Activated CD4-positive, alpha-beta memory T cell treated with anti-CD3 and anti-CD28 coated beads for 36 hours (primary cell): ENCODE data around the gene ZNF358. TPM values are rescaled to one million over a fixed set of nuclear protein-coding genes. Genes with fewer than 3 reads are reported as not detected.
A peak's percentile ranks its signal among the peaks of the same experiment; 100 is the strongest.

Experiments
- CTCF ChIA-PET: fragments of 350-600 bp; sonication (Branson Sonifier 250); formaldehyde crosslinking; loops from one replicate; lab custom pipeline; 2021; ENCODE audit warnings: antibody characterized with exemption, inconsistent platforms; lab: Charles Lee
- POLR2A ChIA-PET: fragments of 350-600 bp; sonication (Branson Sonifier 250); formaldehyde crosslinking; loops from one replicate; lab custom pipeline; 2021; ENCODE audit warnings: antibody characterized with exemption; lab: Charles Lee
- DNase-seq: peaks from one replicate; pipeline ENCODE4 v3.0.0-alpha.2; 2020
- H3K27ac Mint-ChIP-seq: one replicate; pipeline ENCODE4 v1.8.0; 2021; ENCODE audit warnings: mixed read lengths
- H3K27me3 Mint-ChIP-seq: one replicate; pipeline ENCODE4 v1.8.0; 2021; ENCODE audit warnings: mixed read lengths
- H3K36me3 Mint-ChIP-seq: one replicate; pipeline ENCODE4 v1.8.0; 2021; ENCODE audit warnings: mixed read lengths
- H3K4me1 Mint-ChIP-seq: one replicate; pipeline ENCODE4 v1.8.0; 2021; ENCODE audit warnings: low read depth, mixed read lengths
- H3K4me3 Mint-ChIP-seq: one replicate; pipeline ENCODE4 v1.8.0; 2021; ENCODE audit warnings: mild to moderate bottlenecking, mixed read lengths
- H3K9me3 Mint-ChIP-seq: one replicate; pipeline ENCODE4 v1.8.0; 2021; ENCODE audit warnings: mixed read lengths
- intact Hi-C: fragments of 100-400 bp; cut with micrococcal nuclease; formaldehyde crosslinking; loops from one replicate; pipeline ENCODE4 v1.15.1; 2023
- total RNA-seq, 2 experiments: library from RNA; stranded (reverse); gene quantifications; one replicate each; pipeline ENCODE4 v1.2.3, GENCODE V29; 2021

Gene ZNF358
- total RNA-seq, 2 experiments from 2014 or later = 4.6 to 6.0 TPM

DNA sequence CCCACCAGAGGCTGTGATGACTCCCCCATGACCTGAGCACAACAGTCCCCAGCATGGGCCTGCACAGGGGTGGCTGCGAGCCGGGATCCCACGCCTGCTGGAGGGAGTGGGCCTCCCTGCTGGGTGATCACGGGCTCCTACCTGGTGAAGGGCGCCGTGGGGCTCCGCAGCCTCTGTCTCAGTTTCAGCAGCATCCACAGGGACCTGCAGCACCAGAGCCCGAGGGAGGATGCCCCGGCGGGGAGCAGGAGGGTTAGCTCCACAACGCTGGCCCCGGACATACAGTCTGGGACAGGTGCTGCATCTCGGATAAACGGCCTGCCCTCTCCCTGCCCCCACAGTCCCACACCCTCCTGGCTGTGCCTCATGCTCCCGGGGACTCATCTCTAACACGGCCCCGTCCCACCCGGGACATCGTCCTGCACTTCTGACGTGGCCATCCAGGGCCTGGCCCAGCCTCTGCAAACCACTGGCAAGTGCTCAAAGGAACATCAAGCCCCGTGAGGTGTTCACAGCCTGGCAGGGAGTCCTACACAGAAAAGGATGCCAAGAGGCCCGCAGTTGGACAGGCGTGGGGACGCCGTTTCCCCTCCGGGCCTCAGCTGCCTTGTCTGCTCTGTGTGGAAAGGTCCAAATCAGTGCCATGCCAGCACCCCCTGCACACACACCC lies 37.6 kb upstream of the ZNF358 start:
- H3K36me3 Mint-ChIP-seq = no peaks in the 10 kb centered on the region
- no peaks in the 10 kb centered on the region for H3K27me3 Mint-ChIP-seq
- no peak overlapping the region for H3K4me3 Mint-ChIP-seq
- no peak overlapping the region for H3K27ac Mint-ChIP-seq
- intact Hi-C loops = no loop called here
- no peak for DNase-seq
- no peaks in the 10 kb centered on the region for H3K9me3 Mint-ChIP-seq
- ChIA-PET CTCF (no interaction called here), POLR2A (no interaction called here)
- H3K4me1 Mint-ChIP-seq = peaks cover 3% of the 10 kb centered on the region

DNA sequence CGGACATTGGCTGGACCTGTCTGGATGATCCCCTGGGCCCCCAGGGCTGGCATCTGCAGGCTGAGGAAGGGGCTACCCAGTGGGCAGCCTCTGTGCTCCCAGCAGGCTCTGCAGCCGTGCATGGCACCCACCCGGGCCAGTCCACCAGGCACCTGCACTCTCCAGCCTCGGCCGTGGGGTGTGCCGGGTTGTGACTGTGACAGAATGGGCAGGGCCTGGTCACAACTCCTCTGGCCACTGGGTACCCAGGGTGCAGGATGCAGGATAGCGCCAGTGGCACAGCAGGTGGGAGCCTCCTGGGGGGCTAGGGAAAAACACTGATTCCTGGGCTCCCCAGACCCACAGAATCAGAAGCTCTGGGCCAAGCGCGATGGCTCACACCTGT lies 37.1 kb upstream of the ZNF358 start:
- DNase-seq = no peak
- H3K27me3 Mint-ChIP-seq = no peaks in the 10 kb centered on the region
- ChIA-PET CTCF (no interaction called here), POLR2A (no interaction called here)
- no peak overlapping the region for H3K4me3 Mint-ChIP-seq
- no peaks in the 10 kb centered on the region for H3K36me3 Mint-ChIP-seq
- peaks cover 4% of the 10 kb centered on the region for H3K4me1 Mint-ChIP-seq
- no peaks in the 10 kb centered on the region for H3K9me3 Mint-ChIP-seq
- no peak overlapping the region for H3K27ac Mint-ChIP-seq
- intact Hi-C loops = no loop called here

DNA sequence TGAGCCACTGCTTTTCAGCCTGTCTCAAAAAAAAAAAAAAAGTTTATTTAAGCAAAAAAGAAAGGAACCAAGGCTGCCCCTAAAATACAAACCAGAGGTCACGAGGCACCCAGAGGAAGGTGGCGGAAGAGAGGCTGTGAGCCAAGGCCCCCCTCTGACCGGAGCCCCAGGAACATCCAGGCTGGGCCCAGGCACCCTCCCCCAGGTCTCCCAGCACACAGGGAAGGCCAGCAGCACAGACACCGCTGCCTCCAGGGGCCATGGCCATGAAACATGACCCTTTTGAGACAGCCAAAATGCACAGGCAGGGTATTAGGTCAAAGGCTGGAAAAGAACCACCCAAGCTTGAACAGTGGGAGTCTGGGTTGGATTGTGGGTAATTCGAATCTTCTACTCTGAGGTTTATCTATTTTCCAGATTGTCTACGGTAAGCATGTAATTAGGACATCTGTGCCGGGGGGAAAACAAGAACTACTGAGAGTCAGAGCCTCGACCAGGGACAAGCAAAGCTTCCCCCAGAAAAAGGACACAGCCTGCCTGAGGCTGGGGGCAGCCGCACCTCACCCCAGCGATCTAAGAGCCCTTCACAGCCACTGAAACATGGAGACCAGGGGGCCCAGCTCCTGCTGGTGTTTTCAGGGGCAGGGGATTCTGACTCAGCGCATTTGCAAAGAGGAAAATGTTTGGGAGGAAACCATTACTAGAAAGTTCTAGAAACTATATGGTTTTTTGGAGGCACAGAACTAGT lies 35.5 kb upstream of the ZNF358 start:
- intact Hi-C loops = no loop called here
- no peaks in the 10 kb centered on the region for H3K27me3 Mint-ChIP-seq
- H3K27ac Mint-ChIP-seq = no peak overlapping the region
- H3K4me1 Mint-ChIP-seq = peaks cover 4% of the 10 kb centered on the region
- ChIA-PET POLR2A (interaction anchor here (0.8 kb wide), 1 partner anchor 8 kb away, joined by 3 read pairs; no protein-coding TSS in a partner anchor), CTCF (interaction anchor here (1.4 kb wide), 1 partner anchor 88 kb away, joined by 3 read pairs; no protein-coding TSS in a partner anchor)
- H3K9me3 Mint-ChIP-seq = no peaks in the 10 kb centered on the region
- H3K4me3 Mint-ChIP-seq = no peak overlapping the region
- H3K36me3 Mint-ChIP-seq = no peaks in the 10 kb centered on the region
- DNase-seq = no peak

DNA sequence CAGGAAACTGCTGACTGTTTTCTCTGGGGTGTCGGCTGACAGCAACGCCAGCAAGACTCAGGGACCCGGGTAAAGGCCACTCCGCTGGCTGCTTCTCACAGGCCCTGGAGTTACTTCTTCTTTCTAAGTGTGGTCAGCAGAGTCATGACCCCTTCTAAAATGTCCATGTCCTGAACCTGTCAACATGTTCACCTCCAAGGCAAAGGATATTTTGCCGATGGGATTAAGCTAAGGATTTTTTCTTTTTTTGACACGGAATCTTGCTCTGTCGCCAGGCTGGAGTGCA lies 35.0 kb upstream of the ZNF358 start:
- no peaks in the 10 kb centered on the region for H3K9me3 Mint-ChIP-seq
- H3K36me3 Mint-ChIP-seq = no peaks in the 10 kb centered on the region
- POLR2A ChIA-PET = no interaction called here
- CTCF ChIA-PET = interaction anchor here (1.4 kb wide), 1 partner anchor 87 kb away, joined by 3 read pairs; no protein-coding TSS in a partner anchor
- intact Hi-C loops = no loop called here
- no peak overlapping the region for H3K27ac Mint-ChIP-seq
- H3K27me3 Mint-ChIP-seq = no peaks in the 10 kb centered on the region
- H3K4me1 Mint-ChIP-seq = peaks cover 4% of the 10 kb centered on the region
- no peak overlapping the region for H3K4me3 Mint-ChIP-seq
- DNase-seq = no peak

DNA sequence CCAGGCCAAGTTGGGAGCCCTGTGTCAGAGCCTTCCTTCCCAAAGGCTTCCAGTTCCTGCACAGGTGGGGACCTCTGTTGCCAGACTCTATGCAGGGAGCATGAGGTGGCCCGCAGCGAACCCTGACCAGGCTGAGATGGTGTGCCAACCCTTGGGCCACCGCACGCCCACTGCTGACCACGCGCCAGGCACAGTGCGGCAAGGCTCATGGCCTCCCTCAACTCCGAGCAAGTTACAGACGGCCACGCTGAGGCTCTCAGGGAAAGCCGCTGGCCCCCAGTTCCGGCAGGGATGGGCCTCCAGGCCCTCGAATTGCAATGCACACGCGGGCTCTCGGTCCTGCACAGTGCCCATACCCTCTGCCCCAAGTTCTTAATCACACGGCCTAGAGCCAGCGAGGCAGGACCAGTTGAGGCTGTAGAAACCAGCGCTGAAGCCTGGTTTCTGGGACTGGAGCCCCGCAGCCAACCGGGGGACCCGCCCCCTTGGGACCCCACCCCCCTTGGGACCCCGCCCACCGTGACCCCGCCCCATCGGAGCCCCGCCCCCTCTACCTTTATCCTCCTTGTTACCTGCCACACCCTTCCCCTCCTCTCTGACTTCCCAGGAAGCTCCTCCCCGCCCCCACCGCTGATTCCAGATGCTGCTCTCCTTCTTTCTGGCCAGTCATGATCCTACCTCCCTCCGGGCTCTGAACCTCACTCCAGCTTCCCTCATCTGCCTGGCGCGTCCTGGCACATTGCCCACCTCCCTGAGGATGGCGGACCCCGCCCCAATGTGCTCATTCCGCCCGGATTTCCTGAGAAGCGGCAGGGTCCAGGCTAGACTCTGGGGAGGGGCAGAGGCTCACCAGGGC lies 33.1 kb upstream of the ZNF358 start:
- intact Hi-C loops = no loop called here
- H3K27ac Mint-ChIP-seq = no peak overlapping the region
- no peaks in the 10 kb centered on the region for H3K36me3 Mint-ChIP-seq
- DNase-seq = no peak
- POLR2A ChIA-PET = no interaction called here
- CTCF ChIA-PET = interaction anchor here (0.7 kb wide), 1 partner anchor 494 kb away, joined by 3 read pairs; no protein-coding TSS in a partner anchor
- no peaks in the 10 kb centered on the region for H3K27me3 Mint-ChIP-seq
- H3K9me3 Mint-ChIP-seq = no peaks in the 10 kb centered on the region
- H3K4me1 Mint-ChIP-seq = peaks cover 4% of the 10 kb centered on the region
- no peak overlapping the region for H3K4me3 Mint-ChIP-seq

DNA sequence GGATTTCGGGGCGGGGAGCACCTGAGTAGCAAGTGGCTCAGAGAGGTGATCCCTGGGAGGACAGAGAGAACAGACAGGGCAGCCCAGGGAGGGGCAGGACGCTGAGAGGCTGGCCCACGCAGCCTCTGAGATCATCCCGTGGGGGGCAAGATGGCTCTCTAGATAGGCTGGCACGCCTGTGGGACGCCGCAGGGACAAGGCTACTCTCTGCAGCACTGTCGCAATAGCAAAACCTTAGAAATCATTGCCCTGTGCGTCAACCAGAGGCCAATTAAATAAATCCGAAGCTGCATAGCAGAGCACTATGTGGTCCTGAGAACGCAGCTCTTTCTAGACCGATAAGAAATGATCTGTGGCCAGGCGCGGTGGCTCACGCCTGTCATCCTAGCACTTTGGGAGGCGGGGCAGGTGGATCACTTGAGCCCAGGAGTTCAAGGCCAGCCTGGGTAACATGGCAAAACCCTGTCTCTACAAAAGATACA lies 32.1 kb upstream of the ZNF358 start:
- Mint-ChIP-seq H3K36me3 (no peaks in the 10 kb centered on the region), H3K4me3 (no peak overlapping the region), H3K9me3 (no peaks in the 10 kb centered on the region), H3K4me1 (peaks cover 4% of the 10 kb centered on the region), H3K27me3 (no peaks in the 10 kb centered on the region), H3K27ac (no peak overlapping the region)
- CTCF ChIA-PET = interaction anchor here (0.7 kb wide), 1 partner anchor 495 kb away, joined by 3 read pairs; no protein-coding TSS in a partner anchor
- DNase-seq = no peak
- POLR2A ChIA-PET = no interaction called here
- intact Hi-C loops = no loop called here

DNA sequence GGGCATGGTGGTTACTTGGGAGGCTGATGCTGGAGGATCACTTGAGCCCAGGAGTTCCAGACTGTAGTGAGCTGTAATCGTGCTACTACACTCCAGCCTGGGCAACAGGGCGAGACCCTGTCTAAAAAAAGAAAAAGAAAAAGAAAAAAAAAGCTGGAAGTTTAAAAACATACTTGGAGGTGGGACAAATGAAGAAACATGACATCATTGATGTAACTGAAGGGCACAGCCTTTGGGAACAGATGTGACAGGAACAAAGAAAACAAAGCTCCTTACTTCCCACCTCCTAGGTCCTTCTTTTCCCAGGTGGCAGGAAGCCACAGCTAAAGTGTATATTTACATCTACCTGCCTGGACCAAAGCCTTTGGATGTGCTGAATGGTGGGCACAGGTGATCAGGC lies 29.0 kb upstream of the ZNF358 start:
- Mint-ChIP-seq H3K4me1 (peaks cover 19% of the 10 kb centered on the region), H3K27me3 (no peaks in the 10 kb centered on the region), H3K9me3 (no peaks in the 10 kb centered on the region), H3K4me3 (no peak overlapping the region), H3K27ac (no peak overlapping the region), H3K36me3 (no peaks in the 10 kb centered on the region)
- intact Hi-C loops = no loop called here
- ChIA-PET CTCF (interaction anchor here (0.6 kb wide), 1 partner anchor 976 kb away, joined by 3 read pairs; no protein-coding TSS in a partner anchor), POLR2A (no interaction called here)
- DNase-seq = no peak

DNA sequence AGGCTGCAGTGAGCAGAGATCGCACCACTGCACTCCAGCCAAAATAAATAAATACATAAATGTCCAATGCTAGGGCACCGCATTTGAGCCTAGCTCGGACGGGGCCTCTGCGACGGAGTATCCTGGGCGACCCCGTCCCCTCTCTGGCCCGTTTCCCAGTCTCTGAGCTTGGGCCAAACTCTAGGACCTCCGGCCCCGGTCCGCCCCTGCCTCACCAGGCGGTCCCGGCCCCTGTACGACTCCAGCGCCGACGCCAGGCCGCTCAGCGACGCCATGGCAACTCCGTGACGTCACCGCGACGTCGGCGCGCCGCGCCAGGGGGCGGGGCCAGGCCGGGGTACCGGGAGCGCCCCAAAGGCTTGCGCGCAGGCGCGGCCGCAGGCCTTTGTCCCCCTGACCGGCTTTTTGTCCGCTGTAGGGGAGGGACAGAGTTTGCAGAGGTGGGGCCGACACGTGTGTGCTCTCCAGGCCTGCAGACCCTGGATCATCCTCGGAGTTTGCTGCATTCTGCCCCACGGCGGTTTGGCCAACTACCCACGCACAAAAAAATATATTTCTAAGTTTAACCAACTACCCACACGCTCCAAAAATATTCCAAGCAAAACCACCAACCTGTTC lies 27.1 kb upstream of the ZNF358 start, which contains the start of gene PEX11G:
Gene PEX11G, minus strand, starts transcription at position 300 of the 618 bp plus-strand sequence. Its CDS starts 25 bp downstream, at position 275.
- ChIA-PET CTCF (interaction anchor here (0.9 to 1.5 kb wide), 4 partner anchors 80 to 311 kb away, joined by 3 to 4 read pairs (median 4); no protein-coding TSS in a partner anchor), POLR2A (interaction anchor here (0.5 to 1.9 kb wide), 3 partner anchors 9 to 109 kb away, joined by 3 to 5 read pairs (median 5); partner anchors contain the start of gene MCOLN1)
- Mint-ChIP-seq H3K27ac (peak within 1 kb of the TSS; percentile 62), H3K4me3 (peak within 1 kb of the TSS; percentile 72), H3K9me3 (no peaks in the 10 kb centered on the region), H3K27me3 (no peaks in the 10 kb centered on the region), H3K36me3 (no peaks in the 10 kb centered on the region), H3K4me1 (peaks cover 28% of the 10 kb centered on the region)
- DNase-seq = peak; percentile 94
- intact Hi-C loops = no loop called here

DNA sequence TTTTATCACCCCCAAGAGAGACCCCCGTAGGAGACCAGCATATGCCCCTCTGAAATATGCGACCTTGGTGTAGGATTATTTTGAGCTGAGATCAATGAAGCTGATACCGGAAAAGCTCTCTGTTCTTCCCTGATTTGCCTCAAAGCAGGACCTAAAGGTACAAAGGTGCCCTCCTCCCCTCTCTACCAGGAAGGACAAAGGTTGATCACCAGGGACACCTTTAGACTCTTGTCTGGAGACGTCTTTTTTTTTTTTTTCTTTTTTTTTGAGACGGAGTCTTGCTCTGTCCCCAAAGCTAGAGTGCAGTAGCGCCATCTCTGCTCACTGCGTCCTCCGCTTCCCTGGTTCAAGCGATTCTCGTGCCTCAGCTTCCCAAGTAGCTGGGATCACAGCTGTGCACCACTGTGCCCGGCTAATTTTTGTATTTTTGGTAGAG lies 26.3 kb upstream of the ZNF358 start:
- POLR2A ChIA-PET = interaction anchor here (1.9 kb wide), 1 partner anchor 33 kb away, joined by 5 read pairs; the partner anchor contains the start of gene MCOLN1
- no peak for DNase-seq

DNA sequence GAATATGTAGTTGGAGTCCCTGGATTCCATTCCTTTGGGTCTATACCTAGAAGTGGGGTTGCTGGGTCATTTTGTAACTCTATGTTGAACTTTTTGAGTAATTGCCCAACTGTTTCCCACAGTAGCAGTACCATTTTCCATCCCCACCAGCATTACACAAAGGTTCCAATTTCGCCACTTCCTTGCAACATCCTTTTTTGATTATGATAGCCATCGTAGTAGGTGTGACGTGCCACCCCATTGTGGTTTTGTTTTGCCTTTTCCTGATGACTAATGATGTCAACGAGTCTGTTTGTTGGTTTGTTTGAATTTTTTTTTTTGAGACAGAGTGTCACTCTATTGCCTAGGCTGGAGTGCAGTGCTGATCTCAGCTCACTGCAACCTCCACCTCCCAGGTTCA lies 23.8 kb upstream of the ZNF358 start:
- peak; percentile 83 for DNase-seq
- Mint-ChIP-seq H3K4me3 (no peak overlapping the region), H3K27ac (peak overlapping the region; percentile 25), H3K9me3 (no peaks in the 10 kb centered on the region), H3K4me1 (peaks cover 28% of the 10 kb centered on the region), H3K36me3 (no peaks in the 10 kb centered on the region), H3K27me3 (peaks cover 4% of the 10 kb centered on the region)
- ChIA-PET POLR2A (no interaction called here), CTCF (interaction anchor here (0.9 kb wide), 1 partner anchor 138 kb away, joined by 3 read pairs; no protein-coding TSS in a partner anchor)
- intact Hi-C loops = loop anchor here (1.0 to 2.0 kb wide), 2 partner anchors 105 to 315 kb away; no protein-coding TSS in a partner anchor

More for the DNA sequence above, 26.3 kb upstream of the ZNF358 start:
- Mint-ChIP-seq H3K4me3 (peak overlapping the region; percentile 55), H3K4me1 (peaks cover 28% of the 10 kb centered on the region), H3K27me3 (no peaks in the 10 kb centered on the region), H3K9me3 (no peaks in the 10 kb centered on the region), H3K36me3 (no peaks in the 10 kb centered on the region), H3K27ac (peak overlapping the region; percentile 30)
- CTCF ChIA-PET = interaction anchor here (1.0 to 1.5 kb wide), 3 partner anchors 79 to 310 kb away, joined by 3 to 4 read pairs (median 4); no protein-coding TSS in a partner anchor
- intact Hi-C loops = no loop called here

DNA sequence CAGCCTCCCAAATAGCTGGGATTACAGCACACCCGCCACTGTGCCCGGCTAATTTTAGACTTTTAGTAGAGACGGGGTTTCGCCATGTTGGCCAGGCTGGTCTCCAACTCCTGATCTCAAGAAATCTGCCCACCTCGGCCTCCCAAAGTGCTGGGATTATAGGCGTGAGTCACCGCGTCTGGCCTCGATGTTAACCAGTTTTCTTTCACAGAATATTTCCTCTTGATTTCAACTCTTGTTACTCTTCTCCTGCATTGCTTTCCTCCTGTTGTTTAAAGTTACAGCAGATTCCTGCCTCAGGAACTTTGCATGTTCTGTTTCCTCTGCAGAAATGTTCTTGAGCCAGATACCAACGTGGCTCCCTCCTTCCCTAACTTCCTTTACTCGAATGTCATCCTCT lies 23.3 kb upstream of the ZNF358 start:
- Mint-ChIP-seq H3K4me1 (peaks cover 28% of the 10 kb centered on the region), H3K4me3 (no peak overlapping the region), H3K27ac (peak overlapping the region; percentile 2), H3K9me3 (no peaks in the 10 kb centered on the region), H3K27me3 (peaks cover 7% of the 10 kb centered on the region), H3K36me3 (no peaks in the 10 kb centered on the region)
- CTCF ChIA-PET = no interaction called here
- intact Hi-C loops = loop anchor here (1.0 to 2.0 kb wide), 2 partner anchors 105 to 314 kb away; no protein-coding TSS in a partner anchor
- POLR2A ChIA-PET = no interaction called here
- no peak for DNase-seq
